ENCODE data around the gene SLC8B1. TPM values are rescaled to one million over a fixed set of nuclear protein-coding genes. Genes with fewer than 3 reads are reported as not detected.

Gene SLC8B1
- total RNA-seq (2022): 15.7 and 19.6 TPM in 2 replicates
- percentile 48 among the genes with signal in this experiment for Bru-seq, nascent RNA
- BruChase-seq, experiment 1, labeled RNA remaining after a 6-hour chase: percentile 55 among the genes with signal in this experiment
- BruChase-seq, experiment 2, labeled RNA remaining after a 2-hour chase: percentile 49 among the genes with signal in this experiment
- long read RNA-seq, partial matches to known transcripts: 39 of 61 reads
- long read RNA-seq, other reads (novel, unspliced or antisense): 21 of 61 reads

- Mint-ChIP-seq H3K9me3 (ENCODE audit: unreplicated experiment) (no peaks in the 10 kb centered on the region), H3K27ac (ENCODE audit: low read depth, unreplicated experiment) (peak within 1 kb of the TSS; percentile 75), H3K36me3 (ENCODE audit: insufficient read depth, unreplicated experiment) (peaks cover 24% of the 10 kb centered on the region), H3K4me3 (ENCODE audit: unreplicated experiment) (peak within 1 kb of the TSS; percentile 81), H3K27me3 (ENCODE audit: insufficient read depth, unreplicated experiment) (no peaks in the 10 kb centered on the region), H3K4me1 (ENCODE audit: insufficient read depth, unreplicated experiment) (peaks cover under 1% of the 10 kb centered on the region)
- TF ChIP-seq, protein P1, sequence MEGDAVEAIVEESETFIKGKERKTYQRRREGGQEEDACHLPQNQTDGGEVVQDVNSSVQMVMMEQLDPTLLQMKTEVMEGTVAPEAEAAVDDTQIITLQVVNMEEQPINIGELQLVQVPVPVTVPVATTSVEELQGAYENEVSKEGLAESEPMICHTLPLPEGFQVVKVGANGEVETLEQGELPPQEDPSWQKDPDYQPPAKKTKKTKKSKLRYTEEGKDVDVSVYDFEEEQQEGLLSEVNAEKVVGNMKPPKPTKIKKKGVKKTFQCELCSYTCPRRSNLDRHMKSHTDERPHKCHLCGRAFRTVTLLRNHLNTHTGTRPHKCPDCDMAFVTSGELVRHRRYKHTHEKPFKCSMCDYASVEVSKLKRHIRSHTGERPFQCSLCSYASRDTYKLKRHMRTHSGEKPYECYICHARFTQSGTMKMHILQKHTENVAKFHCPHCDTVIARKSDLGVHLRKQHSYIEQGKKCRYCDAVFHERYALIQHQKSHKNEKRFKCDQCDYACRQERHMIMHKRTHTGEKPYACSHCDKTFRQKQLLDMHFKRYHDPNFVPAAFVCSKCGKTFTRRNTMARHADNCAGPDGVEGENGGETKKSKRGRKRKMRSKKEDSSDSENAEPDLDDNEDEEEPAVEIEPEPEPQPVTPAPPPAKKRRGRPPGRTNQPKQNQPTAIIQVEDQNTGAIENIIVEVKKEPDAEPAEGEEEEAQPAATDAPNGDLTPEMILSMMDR (IDR thresholded peaks at IDR 0.05; ENCODE audit: unreplicated experiment): no peak
- intact Hi-C loops (cut with micrococcal nuclease): loop anchor here (2.0 to 10.0 kb wide), 3 partner anchors 24 to 110 kb away; partner anchors contain the start of genes PLBD2, SDSL and TPCN1
- POLR2A ChIA-PET: interaction anchor here (0.5 to 2.2 kb wide), 13 partner anchors 9 to 150 kb away, joined by 3 to 18 read pairs (median 4); partner anchors contain the start of genes DDX54, PLBD2 and SDSL
- no TSS peak for BruUV-seq (replicated peaks)
- CTCF ChIA-PET: interaction anchor here (0.6 to 0.7 kb wide), 3 partner anchors 11 to 777 kb away, joined by 3 to 5 read pairs (median 3); no protein-coding TSS in a partner anchor
- DNase-seq (ENCODE audit: unreplicated experiment): peak; percentile 85
These were observed at the start of gene SLC8B1 for GRCh38 chr12:113334786-113335539. TSS of gene SLC8B1 (minus strand) at chr12:113335109. CDS start at chr12:113332878, 2,231 bp downstream.

DNA sequence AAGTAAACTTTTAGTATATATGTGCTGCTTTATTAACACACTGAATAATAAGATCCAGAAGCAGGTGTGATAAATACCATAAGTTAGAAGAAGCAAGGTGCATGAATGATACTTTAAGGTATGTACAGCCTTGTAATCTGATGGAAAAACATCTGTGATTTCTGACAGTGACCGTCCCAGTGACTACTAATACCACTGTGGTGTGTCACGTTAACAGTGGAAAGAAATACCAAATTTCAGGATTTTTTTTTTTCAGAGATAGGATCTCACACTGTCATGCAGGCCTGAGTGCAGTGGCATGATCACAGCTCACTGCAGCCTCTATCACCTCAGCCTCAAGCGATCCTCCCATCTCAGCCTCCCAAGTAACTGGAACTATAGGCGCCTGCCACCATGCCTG lies 47.3 kb upstream of the SLC8B1 start:
- CTCF ChIA-PET: interaction anchor here (0.7 kb wide), 1 partner anchor 232 kb away, joined by 3 read pairs; no protein-coding TSS in a partner anchor
- Mint-ChIP-seq H3K27ac (ENCODE audit: low read depth, unreplicated experiment) (no peak overlapping the region), H3K4me1 (ENCODE audit: insufficient read depth, unreplicated experiment) (no peaks in the 10 kb centered on the region), H3K9me3 (ENCODE audit: unreplicated experiment) (no peaks in the 10 kb centered on the region), H3K27me3 (ENCODE audit: insufficient read depth, unreplicated experiment) (no peaks in the 10 kb centered on the region), H3K36me3 (ENCODE audit: insufficient read depth, unreplicated experiment) (peaks cover 15% of the 10 kb centered on the region), H3K4me3 (ENCODE audit: unreplicated experiment) (no peak overlapping the region)
- no TSS peak for BruUV-seq (replicated peaks)
- TF ChIP-seq, protein P1 (IDR thresholded peaks at IDR 0.05; ENCODE audit: unreplicated experiment): no peak
- no peak for DNase-seq (ENCODE audit: unreplicated experiment)
- intact Hi-C loops (cut with micrococcal nuclease): no loop called here
- POLR2A ChIA-PET: no interaction called here

GRCh38 chr12:113381220-113381619 lies 46.3 kb upstream of the SLC8B1 start:
- no peaks in the 10 kb centered on the region for H3K9me3 Mint-ChIP-seq (ENCODE audit: unreplicated experiment)
- H3K36me3 Mint-ChIP-seq (ENCODE audit: insufficient read depth, unreplicated experiment): peaks cover 10% of the 10 kb centered on the region
- no TSS peak for BruUV-seq (replicated peaks)
- TF ChIP-seq, protein P1 (IDR thresholded peaks at IDR 0.05; ENCODE audit: unreplicated experiment): no peak
- H3K4me1 Mint-ChIP-seq (ENCODE audit: insufficient read depth, unreplicated experiment): no peaks in the 10 kb centered on the region
- ChIA-PET POLR2A (interaction anchor here (0.6 kb wide), 1 partner anchor 18 kb away, joined by 4 read pairs; no protein-coding TSS in a partner anchor), CTCF (interaction anchor here (0.5 kb wide), 1 partner anchor 72 kb away, joined by 3 read pairs; no protein-coding TSS in a partner anchor)
- no peak overlapping the region for H3K4me3 Mint-ChIP-seq (ENCODE audit: unreplicated experiment)
- DNase-seq (ENCODE audit: unreplicated experiment): no peak
- H3K27ac Mint-ChIP-seq (ENCODE audit: low read depth, unreplicated experiment): no peak overlapping the region
- intact Hi-C loops (cut with micrococcal nuclease): no loop called here
- H3K27me3 Mint-ChIP-seq (ENCODE audit: insufficient read depth, unreplicated experiment): no peaks in the 10 kb centered on the region

DNA sequence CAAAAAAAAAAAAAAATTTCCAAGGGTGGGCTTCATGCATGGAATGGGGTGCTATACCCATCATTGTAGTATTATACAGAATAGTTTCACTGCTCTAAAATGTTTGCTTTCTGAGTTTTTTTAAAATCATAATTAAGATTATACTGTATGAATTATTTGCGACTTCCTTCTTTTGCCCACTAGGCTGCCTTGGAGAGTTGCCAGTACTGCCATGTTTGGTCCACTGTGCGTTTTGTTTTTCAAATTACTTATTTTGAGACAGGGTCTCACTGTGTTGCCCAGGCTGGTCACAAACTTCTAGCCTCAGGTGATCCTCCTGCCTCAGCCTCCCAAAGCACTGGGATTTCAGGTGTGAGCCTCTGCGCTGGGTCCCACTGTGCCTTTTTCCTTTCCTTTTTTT lies 43.4 kb upstream of the SLC8B1 start:
- H3K36me3 Mint-ChIP-seq (ENCODE audit: insufficient read depth, unreplicated experiment): peaks cover 8% of the 10 kb centered on the region
- ChIA-PET POLR2A (no interaction called here), CTCF (no interaction called here)
- H3K4me3 Mint-ChIP-seq (ENCODE audit: unreplicated experiment): no peak overlapping the region
- no peak for DNase-seq (ENCODE audit: unreplicated experiment)
- H3K4me1 Mint-ChIP-seq (ENCODE audit: insufficient read depth, unreplicated experiment): no peaks in the 10 kb centered on the region
- H3K9me3 Mint-ChIP-seq (ENCODE audit: unreplicated experiment): no peaks in the 10 kb centered on the region
- no peak overlapping the region for H3K27ac Mint-ChIP-seq (ENCODE audit: low read depth, unreplicated experiment)
- intact Hi-C loops (cut with micrococcal nuclease): no loop called here
- no TSS peak for BruUV-seq (replicated peaks)
- no peaks in the 10 kb centered on the region for H3K27me3 Mint-ChIP-seq (ENCODE audit: insufficient read depth, unreplicated experiment)
- TF ChIP-seq, protein P1 (IDR thresholded peaks at IDR 0.05; ENCODE audit: unreplicated experiment): peak; percentile 7
